Heart right ventricle (tissue), 16 donors: ENCODE results near the gene GSK3A. TPM values are rescaled to one million over a fixed set of nuclear protein-coding genes. Genes with fewer than 3 reads are reported as not detected.

Experiments used
- ATAC-seq, 8 donors: fragments of 200-7000 bp; cut with Tn5 transposase; one replicate each; pipeline ENCODE4 v1.9.1; 2020; ENCODE audit warnings: mild to moderate bottlenecking in 8 of 8, moderate library complexity in 8 of 8, moderate number of reproducible peaks in 1 of 8
- DNase-seq, 2 donors: peaks; one replicate each; pipeline ENCODE4 v3.0.0-alpha.2; 2020
- H3K27ac ChIP-seq, 10 donors: fragments of 200-600 bp; sonication (generic) in 2 of 10; one replicate each; pipeline versions ENCODE4 v1.5.0 to v1.8.0; 2020 to 2022; ENCODE audit warnings: mild to moderate bottlenecking in 3 of 10
- H3K27me3 ChIP-seq, 7 donors: fragments of 200-600 bp; one replicate each; pipeline ENCODE4 v1.8.0; 2021 to 2022; ENCODE audit warnings: mild to moderate bottlenecking in 2 of 7
- H3K36me3 ChIP-seq, 9 donors: fragments of 200-600 bp; sonication (generic) in 1 of 9; one replicate each; pipeline versions ENCODE4 v1.5.0 to v1.8.0; 2020 to 2022; ENCODE audit warnings: mild to moderate bottlenecking in 2 of 9
- H3K4me1 ChIP-seq, 9 donors: fragments of 200-600 bp; sonication (generic) in 1 of 9; one replicate each; pipeline versions ENCODE4 v1.5.0 to v1.8.0; 2020 to 2022; ENCODE audit warnings: mild to moderate bottlenecking in 4 of 9
- H3K4me3 ChIP-seq, 10 donors: fragments of 200-600 bp; sonication (generic) in 2 of 10; one replicate each; pipeline versions ENCODE4 v1.5.0 to v1.8.0; 2020 to 2022; ENCODE audit warnings: mild to moderate bottlenecking in 7 of 10, moderate library complexity in 2 of 10
- H3K9me3 ChIP-seq, 11 donors: fragments of 200-600 bp in 10 of 11; sonication (generic) in 2 of 11; one replicate each; pipeline versions ENCODE4 v1.5.0 to v1.8.0; 2013 to 2022; ENCODE audit warnings: mild to moderate bottlenecking in 2 of 11, control low read depth in 1 of 11, moderate library complexity in 1 of 11
- WGBS, 2 donors: extraction: QIAGEN DNeasy Blood & Tissue Kit; methylation state at CpG; one replicate each; pipeline ENCODE4 v1.1.7; 2013; ENCODE audit warnings: inconsistent platforms in 1 of 2; 5-methylcytosine and 5-hydroxymethylcytosine counted together
- intact Hi-C, 10 donors: fragments of 100-400 bp; cut with DNase I; formaldehyde crosslinking; loops; one replicate each; pipeline versions ENCODE4 v1.11.1 to v1.14.2; 2022
- polyA plus RNA-seq, 2 donors: library from polyadenylated mRNA; stranded (reverse); fragments of 200-250 nt; gene quantifications; one replicate each; pipeline ENCODE4 v1.2.3, GENCODE V29; 2013
- total RNA-seq, 10 donors: library from RNA; stranded (reverse); fragmentation: NEBNext Ultra II Directional in 3 of 10; extraction: Animal tissue kit (Norgen Biotek cat#: 25700) in 3 of 10; gene quantifications; one replicate each; pipeline versions ENCODE4 v1.2.1 to v1.2.4, GENCODE V29; 2021 to 2023
- TF ChIP-seq, protein P1 (sequence below), 9 donors: fragments of 200-600 bp; sonication (generic) in 2 of 9; IDR thresholded peaks; one replicate each; pipeline versions ENCODE4 v1.5.0 to v1.8.0; 2021 to 2022; ENCODE audit warnings: antibody characterized with exemption in 9 of 9, mild to moderate bottlenecking in 5 of 9, moderate library complexity in 1 of 9
- donor health status: Arrhythmogenic right ventricular cardiomyopathy.
- donor health status: ischemic (EF 13 %, LVEDD 7.1; RV severe dilation, severe dysfunction).
- donor health status: healthy with polysubstance abuse.
- donor health status: DM: no; HTN: yes; CAD: no.
- donor health status: DM: no; HTN: no; CAD: no.
- donor health status: ischemic (EF 25% LVEDD 6.9; RV normal size, moderate dysfunction).
- donor health status: ischemic (EF 25% LVEDD 5.7; RV mildly dilated, moderate dysfunction).
- donor health status: healthy.
- donor health status: DM: yes; HTN: yes; CAD: no.
- donor health status: Ischemic cardiomyopathy.
- donor health status: ischemic (EF 35%, LVEDD 5.7; RV mildly dilated, moderate dysfunction).
- donor health status: nonischemic (EF 11% LVEDD 7.7; RV severe dilation, severe dysfunction).
- donor health status: DM: yes; HTN: yes; CAD: no.
- donor health status: PGD.
- donor health status: ischemic (EF 29% LVEDD 5.4; RV normal size, mild dysfunction).
- donor health status: nonischemic (EF 23%, LVEDD 6.1; RV moderate dilation, normal function).

GSK3A gene
- total and polyA plus RNA-seq, 12 donors: 31.2 to 51.0 (median 36.4) TPM

DNA sequence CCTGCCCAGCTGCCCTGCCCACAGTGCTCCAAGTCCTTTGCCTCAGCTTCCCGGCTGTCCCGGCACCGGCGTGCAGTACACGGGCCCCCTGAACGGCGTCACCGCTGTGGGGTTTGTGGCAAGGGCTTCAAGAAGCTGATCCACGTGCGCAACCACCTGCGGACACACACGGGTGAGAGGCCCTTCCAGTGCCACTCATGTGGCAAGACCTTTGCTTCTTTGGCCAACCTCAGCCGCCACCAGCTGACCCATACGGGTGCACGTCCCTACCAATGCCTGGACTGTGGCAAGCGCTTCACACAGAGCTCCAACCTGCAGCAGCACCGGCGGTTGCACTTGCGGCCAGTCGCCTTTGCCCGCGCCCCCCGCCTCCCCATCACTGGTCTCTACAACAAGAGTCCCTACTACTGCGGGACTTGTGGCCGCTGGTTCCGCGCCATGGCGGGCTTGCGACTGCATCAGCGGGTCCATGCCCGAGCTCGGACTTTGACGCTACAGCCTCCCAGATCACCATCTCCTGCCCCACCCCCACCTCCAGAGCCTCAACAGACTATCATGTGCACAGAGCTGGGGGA, 16.6 kb downstream of the GSK3A start:
- ATAC-seq: no peak
- no peak overlapping the region for H3K27ac ChIP-seq
- no peaks in the 10 kb centered on the region for H3K27me3 ChIP-seq
- H3K4me1 ChIP-seq: peaks cover 3 to 19% (median 16%) of the 10 kb centered on the region in 9 donors
- H3K36me3 ChIP-seq: peaks cover 0 to 77% (median 34%) of the 10 kb centered on the region in 9 donors
- DNase-seq: no peak
- WGBS, 2 donors: 95 to 97% methylated on average over 33 of the region's 33 CpGs
- TF ChIP-seq, protein P1, sequence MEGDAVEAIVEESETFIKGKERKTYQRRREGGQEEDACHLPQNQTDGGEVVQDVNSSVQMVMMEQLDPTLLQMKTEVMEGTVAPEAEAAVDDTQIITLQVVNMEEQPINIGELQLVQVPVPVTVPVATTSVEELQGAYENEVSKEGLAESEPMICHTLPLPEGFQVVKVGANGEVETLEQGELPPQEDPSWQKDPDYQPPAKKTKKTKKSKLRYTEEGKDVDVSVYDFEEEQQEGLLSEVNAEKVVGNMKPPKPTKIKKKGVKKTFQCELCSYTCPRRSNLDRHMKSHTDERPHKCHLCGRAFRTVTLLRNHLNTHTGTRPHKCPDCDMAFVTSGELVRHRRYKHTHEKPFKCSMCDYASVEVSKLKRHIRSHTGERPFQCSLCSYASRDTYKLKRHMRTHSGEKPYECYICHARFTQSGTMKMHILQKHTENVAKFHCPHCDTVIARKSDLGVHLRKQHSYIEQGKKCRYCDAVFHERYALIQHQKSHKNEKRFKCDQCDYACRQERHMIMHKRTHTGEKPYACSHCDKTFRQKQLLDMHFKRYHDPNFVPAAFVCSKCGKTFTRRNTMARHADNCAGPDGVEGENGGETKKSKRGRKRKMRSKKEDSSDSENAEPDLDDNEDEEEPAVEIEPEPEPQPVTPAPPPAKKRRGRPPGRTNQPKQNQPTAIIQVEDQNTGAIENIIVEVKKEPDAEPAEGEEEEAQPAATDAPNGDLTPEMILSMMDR (IDR thresholded peaks at IDR 0.05): no peak
- no peak overlapping the region for H3K4me3 ChIP-seq
- H3K9me3 ChIP-seq: no peaks in the 10 kb centered on the region
- intact Hi-C loops: no loop called here

DNA sequence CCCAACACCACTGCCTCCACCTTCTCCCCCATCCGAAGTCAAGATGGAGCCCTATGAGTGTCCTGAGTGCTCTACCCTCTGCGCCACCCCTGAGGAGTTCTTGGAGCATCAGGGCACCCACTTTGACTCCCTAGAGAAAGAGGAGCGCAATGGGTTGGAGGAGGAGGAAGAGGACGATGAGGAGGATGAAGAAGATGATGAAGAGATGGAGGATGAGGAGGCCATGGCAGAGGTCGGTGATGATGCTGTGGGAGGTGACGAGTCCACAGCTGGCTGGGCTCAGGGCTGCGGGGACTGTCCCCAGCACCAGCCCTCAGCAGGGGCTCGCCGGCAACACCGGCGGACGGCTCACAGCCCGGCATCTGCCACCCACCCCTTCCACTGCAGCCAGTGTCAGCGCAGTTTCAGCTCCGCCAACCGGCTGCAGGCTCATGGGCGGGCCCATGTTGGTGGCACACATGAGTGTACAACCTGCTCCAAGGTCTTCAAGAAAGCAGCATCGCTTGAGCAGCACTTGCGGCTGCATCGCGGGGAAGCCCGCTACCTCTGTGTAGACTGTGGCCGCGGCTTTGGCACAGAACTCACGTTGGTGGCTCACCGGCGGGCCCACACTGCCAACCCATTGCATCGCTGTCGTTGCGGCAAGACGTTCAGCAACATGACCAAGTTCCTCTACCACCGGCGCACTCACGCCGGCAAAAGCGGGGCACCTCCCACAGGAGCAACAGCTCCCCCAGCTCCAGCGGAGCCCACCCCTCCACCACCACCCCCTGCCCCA, 17.3 kb downstream of the GSK3A start:
- 96% methylated on average over 37 of the region's 37 CpGs for WGBS, 2 donors
- H3K9me3 ChIP-seq: no peaks in the 10 kb centered on the region
- H3K4me3 ChIP-seq: no peak overlapping the region
- H3K27ac ChIP-seq: no peak overlapping the region
- ATAC-seq (no peak), DNase-seq (no peak)
- H3K27me3 ChIP-seq: no peaks in the 10 kb centered on the region
- H3K4me1 ChIP-seq: peaks cover 4 to 19% (median 16%) of the 10 kb centered on the region in 9 donors
- H3K36me3 ChIP-seq: peaks cover 0 to 70% (median 30%) of the 10 kb centered on the region in 9 donors
- intact Hi-C loops: no loop called here
- TF ChIP-seq, protein P1 (IDR thresholded peaks at IDR 0.05): no peak

- TF ChIP-seq, protein P1 (IDR thresholded peaks at IDR 0.05): no peak
- Histone ChIP-seq H3K27ac (peak overlapping the region in 9 of 10 donors; percentile 68 to 98 (median 81)), H3K4me3 (peak overlapping the region; percentile 65 to 96 (median 85)), H3K9me3 (no peaks in the 10 kb centered on the region), H3K27me3 (no peaks in the 10 kb centered on the region), H3K4me1 (peaks cover 4 to 51% (median 39%) of the 10 kb centered on the region in 9 donors), H3K36me3 (peaks cover 0 to 26% (median 16%) of the 10 kb centered on the region in 9 donors)
- intact Hi-C loops: loop anchor here in 1 of 10 donors (1.0 kb wide), 1 partner anchor 22 kb away; the partner anchor contains the start of gene GSK3A
- DNase-seq (no peak), ATAC-seq (no peak)
- WGBS, 2 donors: 3% methylated on average over 6 of the region's 6 CpGs
Measured at GRCh38 chr19:42220751-42221097, 21.7 kb downstream of the GSK3A start.

DNA sequence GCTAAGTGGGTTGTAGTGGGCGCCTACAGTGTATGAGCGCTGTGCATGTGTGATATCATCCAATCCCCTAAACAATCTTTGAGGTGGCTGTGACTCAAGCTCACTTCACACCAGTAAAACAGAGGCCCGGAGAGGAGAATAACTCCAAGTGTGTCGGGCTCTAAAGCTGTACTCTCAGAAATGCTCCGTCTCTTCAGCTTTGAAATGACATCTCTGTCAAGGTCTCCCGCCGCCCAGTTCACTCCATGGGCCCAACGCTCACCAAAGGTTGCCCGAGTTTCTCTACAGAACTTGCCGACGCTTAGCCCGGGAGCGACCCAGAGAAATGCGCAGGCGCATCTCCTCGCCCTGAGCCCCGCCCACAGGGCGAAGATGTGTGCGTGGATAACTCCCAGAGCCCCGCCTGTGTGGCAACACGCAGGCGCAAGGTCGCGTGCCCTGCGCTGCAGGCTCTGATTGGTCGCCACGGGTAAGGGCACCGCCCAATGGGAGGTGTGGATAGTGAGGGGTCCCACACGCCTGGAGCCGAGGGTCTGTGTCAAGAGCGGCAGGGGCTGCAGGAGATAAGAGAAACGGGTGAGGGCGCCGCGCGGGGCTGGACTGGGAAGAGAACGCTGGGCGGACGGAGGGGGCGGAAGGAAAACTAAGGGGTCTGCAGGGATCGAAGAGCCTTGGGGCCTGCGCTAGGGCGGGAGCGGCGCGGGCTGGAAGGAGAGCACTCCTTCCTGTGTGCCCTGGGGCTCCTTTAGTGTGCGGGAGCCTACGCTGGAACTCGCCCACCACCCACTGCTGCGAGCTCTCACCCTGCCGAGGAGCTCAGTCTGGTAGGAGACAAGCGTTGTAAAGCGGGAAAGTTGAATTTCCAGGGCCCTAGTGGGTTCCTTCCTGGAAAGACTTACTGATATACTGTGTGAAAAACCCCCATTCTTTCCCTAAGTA, 22.3 kb downstream of the GSK3A start, which contains the start of gene ZNF526:
ZNF526 (plus strand) TSS at position 501 of the 939 bp plus-strand sequence. CDS start 4,092 bp downstream, outside the sequence.
- peak within 1 kb of the TSS; percentile 65 to 96 (median 85) for H3K4me3 ChIP-seq
- TF ChIP-seq, protein P1 (IDR thresholded peaks at IDR 0.05): no peak
- DNase-seq: peak; percentile 97
- WGBS, 2 donors: 0 to 1% methylated on average over 53 of the region's 53 CpGs
- intact Hi-C loops: loop anchor here in 1 of 10 donors (1.0 kb wide), 1 partner anchor 22 kb away; the partner anchor contains the start of gene GSK3A
- no peaks in the 10 kb centered on the region for H3K9me3 ChIP-seq
- no peaks in the 10 kb centered on the region for H3K27me3 ChIP-seq
- H3K4me1 ChIP-seq: peaks cover 4 to 57% (median 40%) of the 10 kb centered on the region in 9 donors
- H3K27ac ChIP-seq: peak within 1 kb of the TSS in 9 of 10 donors; percentile 68 to 98 (median 81)
- H3K36me3 ChIP-seq: peaks cover 0 to 24% (median 9%) of the 10 kb centered on the region in 9 donors
- peak; percentile 90 to 95 (median 94) for ATAC-seq
